Stomach (tissue), 9 donors: ENCODE measurements around the gene PDPN. TPM values are rescaled to one million over a fixed set of nuclear protein-coding genes. Genes with fewer than 3 reads are reported as not detected.
A peak's percentile ranks its signal among the peaks of the same experiment; 100 is the strongest.

Source experiments
- DNase-seq, 2 donors: peaks; one replicate each; pipeline versions ENCODE4 v3.0.0 to v3.0.0-alpha.2; 2013 to 2019
- H3K27ac ChIP-seq, 5 donors: fragments of 200-600 bp in 4 of 5; sonication (generic) in 4 of 5; one replicate each; pipeline ENCODE4 v1.5.1; 2013 to 2019; ENCODE audit warnings: mild to moderate bottlenecking in 1 of 5, moderate library complexity in 1 of 5
- H3K27me3 ChIP-seq, 3 donors: fragments of 200-600 bp; sonication (generic); one replicate each; pipeline ENCODE4 v1.5.1; 2017 to 2019; ENCODE audit warnings: mixed run types in 1 of 3
- H3K36me3 ChIP-seq, 4 donors: fragments of 200-600 bp; sonication (generic); 1 replicate in 3 of 4; 2 replicates in 1 of 4; pipeline ENCODE4 v1.5.1; 2016 to 2019
- H3K4me1 ChIP-seq, 4 donors: fragments of 200-600 bp; sonication (generic); one replicate each; pipeline ENCODE4 v1.5.1; 2016 to 2019
- H3K4me3 ChIP-seq, 4 donors: fragments of 200-600 bp; sonication (generic) in 3 of 4; one replicate each; pipeline ENCODE4 v1.5.1; 2016 to 2019; ENCODE audit warnings: mild to moderate bottlenecking in 1 of 4
- H3K9me3 ChIP-seq, 4 donors: fragments of 200-600 bp; sonication (generic); one replicate each; pipeline ENCODE4 v1.5.1; 2016 to 2019
- CTCF ChIP-seq, 7 experiments: fragments of 450-650 bp in 4 of 7; fragments of 200-600 bp in 3 of 7; sonication (generic) in 3 of 7; IDR thresholded peaks; one replicate each; pipeline ENCODE4 v1.5.1; 2016 to 2019; ENCODE audit warnings: antibody characterized with exemption in 7 of 7, control low read depth in 2 of 7, mild to moderate bottlenecking in 1 of 7
- EP300 ChIP-seq: sonication (generic); formaldehyde crosslinking; IDR thresholded peaks from one replicate; pipeline ENCODE4 v1.6.1; 2017; ENCODE audit warnings: antibody characterized with exemption
- POLR2A ChIP-seq, 4 donors: fragments of 450-650 bp; IDR thresholded peaks; one replicate each; pipeline ENCODE4 v1.6.1; 2016; ENCODE audit warnings: antibody characterized with exemption in 4 of 4, control low read depth in 2 of 4, mild to moderate bottlenecking in 1 of 4, moderate library complexity in 1 of 4
- POLR2AphosphoS5 ChIP-seq, 3 donors: sonication (generic); formaldehyde crosslinking; IDR thresholded peaks; one replicate each; pipeline ENCODE4 v1.6.1; 2016; ENCODE audit warnings: antibody characterized with exemption in 3 of 3
- WGBS, 5 donors: extraction: QIAGEN DNeasy Blood & Tissue Kit in 3 of 5; methylation state at CpG; one replicate each; pipeline versions ENCODE4 v1.1.5 to v1.1.7; 2013 to 2018; 5-methylcytosine and 5-hydroxymethylcytosine counted together
- intact Hi-C: fragments of 100-400 bp; cut with DNase I; formaldehyde crosslinking; loops from one replicate; pipeline ENCODE4 v1.15.1; 2023; ENCODE audit warnings: low total_unique reads
- polyA plus RNA-seq, 3 donors: library from polyadenylated mRNA; stranded (reverse); fragments of 200-250 nt; gene quantifications; one replicate each; pipeline ENCODE4 v1.2.3, GENCODE V29; 2013
- total RNA-seq, 5 donors: library from RNA; depleted of rRNA; stranded (reverse); fragments of >200 nt; gene quantifications; one replicate each; pipeline versions ENCODE4 v1.1.0 to v1.2.3, GENCODE V29; 2014 to 2016
- donor health status: healthy with polysubstance abuse.
- donor health status: Bipolar disorder and iron deficiency.
- donor health status: healthy.

The PDPN gene
- total and polyA plus RNA-seq, 8 donors = 2.9 to 37.4 (median 24.4) TPM; not detected in 1

DNA sequence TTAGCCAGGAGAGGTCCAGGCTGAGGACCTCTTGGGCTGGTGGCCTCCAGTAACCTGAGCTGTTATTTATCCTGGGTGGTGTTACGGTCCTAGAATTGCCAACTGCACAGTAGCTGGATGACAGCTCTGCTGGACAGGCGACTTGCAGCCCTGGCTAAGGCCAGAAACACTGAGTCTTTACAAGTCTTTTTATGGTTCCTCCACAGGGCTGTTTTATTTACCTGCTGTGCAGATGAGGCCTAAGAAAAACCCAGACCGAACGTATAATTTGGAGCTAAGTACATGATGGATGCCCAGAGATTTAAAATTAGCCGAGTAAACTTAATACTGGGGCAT lies 39.4 kb upstream of the PDPN start:
- Histone ChIP-seq H3K4me1 (peaks cover 0 to 20% (median 7%) of the 10 kb centered on the region in 4 donors), H3K27me3 (peaks cover 0 to 5% (median 0%) of the 10 kb centered on the region in 3 donors), H3K27ac (peak overlapping the region in 2 of 5 donors; percentile 8 to 83), H3K9me3 (no peaks in the 10 kb centered on the region), H3K4me3 (no peak overlapping the region), H3K36me3 (no peaks in the 10 kb centered on the region)
- WGBS, 5 donors = 48 to 68% (median 64%) methylated on average over 5 of the region's 5 CpGs
- TF ChIP-seq CTCF (IDR thresholded peaks at IDR 0.05) (no peak), POLR2A (IDR thresholded peaks at IDR 0.05) (no peak), POLR2AphosphoS5 (IDR thresholded peaks at IDR 0.05) (no peak), EP300 (no peak)
- no peak for DNase-seq
- intact Hi-C loops = no loop called here

GRCh38 chr1:13546791-13547190 lies 36.8 kb upstream of the PDPN start:
- intact Hi-C loops = no loop called here
- TF ChIP-seq CTCF (IDR thresholded peaks at IDR 0.05) (no peak), EP300 (no peak), POLR2AphosphoS5 (IDR thresholded peaks at IDR 0.05) (no peak), POLR2A (IDR thresholded peaks at IDR 0.05) (no peak)
- Histone ChIP-seq H3K36me3 (no peaks in the 10 kb centered on the region), H3K4me1 (peaks cover 0 to 17% (median 3%) of the 10 kb centered on the region in 4 donors), H3K27me3 (peaks cover 0 to 3% (median 0%) of the 10 kb centered on the region in 3 donors), H3K4me3 (no peak overlapping the region), H3K27ac (no peak overlapping the region), H3K9me3 (no peaks in the 10 kb centered on the region)
- WGBS, 5 donors = 39 to 72% (median 63%) methylated on average over 3 of the region's 3 CpGs
- no peak for DNase-seq

- 67 to 83% (median 77%) methylated on average over 6 of the region's 6 CpGs for WGBS, 5 donors
- Histone ChIP-seq H3K27me3 (no peaks in the 10 kb centered on the region), H3K36me3 (no peaks in the 10 kb centered on the region), H3K27ac (no peak overlapping the region), H3K4me3 (no peak overlapping the region), H3K9me3 (no peaks in the 10 kb centered on the region), H3K4me1 (peaks cover 0 to 13% (median 2%) of the 10 kb centered on the region in 4 donors)
- intact Hi-C loops = no loop called here
- no peak for DNase-seq
- TF ChIP-seq POLR2A (IDR thresholded peaks at IDR 0.05) = no peak
- TF ChIP-seq POLR2AphosphoS5 (IDR thresholded peaks at IDR 0.05) = no peak
- TF ChIP-seq CTCF (IDR thresholded peaks at IDR 0.05) = no peak
Observed at GRCh38 chr1:13548281-13548680, 35.4 kb upstream of the PDPN start.

DNA sequence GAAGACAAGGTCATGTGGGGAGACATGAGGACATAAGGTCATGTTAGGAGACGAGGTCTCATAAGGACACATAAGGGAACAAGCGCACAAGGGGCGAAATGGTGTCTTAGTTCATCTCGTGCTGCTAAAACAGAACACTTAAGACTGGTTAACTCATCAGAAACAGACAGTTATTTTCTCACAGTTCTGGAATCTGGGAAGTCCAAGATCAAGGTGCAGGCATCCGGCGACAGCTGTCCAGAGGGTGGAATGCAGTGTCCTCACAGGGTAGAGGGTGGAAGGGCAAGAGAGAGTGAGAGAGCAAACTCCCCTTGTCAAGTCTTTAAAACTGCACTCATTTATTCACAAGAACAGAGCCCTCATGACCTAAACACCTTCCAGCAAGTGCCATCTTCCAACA lies 34.6 kb upstream of the PDPN start:
- Histone ChIP-seq H3K27me3 (no peaks in the 10 kb centered on the region), H3K9me3 (no peaks in the 10 kb centered on the region), H3K4me3 (no peak overlapping the region), H3K36me3 (no peaks in the 10 kb centered on the region), H3K27ac (no peak overlapping the region), H3K4me1 (peaks cover 0 to 5% (median 0%) of the 10 kb centered on the region in 4 donors)
- 75 to 85% (median 81%) methylated on average over 6 of the region's 6 CpGs for WGBS, 5 donors
- TF ChIP-seq CTCF (IDR thresholded peaks at IDR 0.05) (no peak), POLR2A (IDR thresholded peaks at IDR 0.05) (no peak), EP300 (no peak)
- DNase-seq = no peak
- intact Hi-C loops = no loop called here
